CD4-positive, alpha-beta T cell (primary cell): Measurements from ENCODE around the gene DLEU7. TPM values are rescaled to one million over a fixed set of nuclear protein-coding genes. Genes with fewer than 3 reads are reported as not detected.

Experiments
- ATAC-seq: fragments of 200-7000 bp; cut with Tn5 transposase; one replicate; pipeline ENCODE4 v1.10.0; 2022; ENCODE audit warnings: mild to moderate bottlenecking; ENCODE audit not compliant: poor library complexity
- CTCF ChIA-PET: fragments of 350-600 bp; sonication (Branson Sonifier 250); formaldehyde crosslinking; loops from one replicate; lab custom pipeline; 2021; ENCODE audit warnings: antibody characterized with exemption, inconsistent platforms; lab: Charles Lee
- POLR2A ChIA-PET: fragments of 350-600 bp; sonication (Branson Sonifier 250); formaldehyde crosslinking; loops from one replicate; lab custom pipeline; 2021; ENCODE audit warnings: antibody characterized with exemption, inconsistent platforms; lab: Charles Lee
- DNase-seq, 14 experiments: peaks; one replicate each; pipeline ENCODE4 v3.0.0-alpha.2; 2013 to 2020; ENCODE audit warnings: mixed read lengths in 2 of 14
- H3K27ac ChIP-seq, 2 donors: one replicate each; pipeline versions ENCODE4 v1.5.1 to v1.7.0; 2013; ENCODE audit warnings: low read length in 2 of 2, low read depth in 1 of 2, mild to moderate bottlenecking in 1 of 2
- H3K27me3 ChIP-seq, 2 experiments: 1 replicate in 1 of 2; 2 replicates in 1 of 2; pipeline versions ENCODE4 v1.6.1 to v1.7.0; 2013; ENCODE audit warnings: low read length in 2 of 2, control low read depth in 1 of 2, mild to moderate bottlenecking in 1 of 2, moderate library complexity in 1 of 2; ENCODE audit not compliant: insufficient read depth in 2 of 2, control insufficient read depth in 1 of 2
- H3K36me3 ChIP-seq: one replicate; pipeline ENCODE4 v1.6.1; 2013; ENCODE audit warnings: low read length, control low read depth; ENCODE audit not compliant: insufficient read depth
- H3K4me1 ChIP-seq: one replicate; pipeline ENCODE4 v1.6.1; 2013; ENCODE audit warnings: low read length, control low read depth; ENCODE audit not compliant: insufficient read depth
- H3K4me3 ChIP-seq: one replicate; pipeline ENCODE4 v1.5.1; 2013; ENCODE audit warnings: mild to moderate bottlenecking, low read length, moderate library complexity
- H3K9me3 ChIP-seq, 2 experiments: 1 replicate in 1 of 2; 2 replicates in 1 of 2; pipeline versions ENCODE4 v1.6.1 to v1.7.0; 2013; ENCODE audit warnings: low read length in 2 of 2, mild to moderate bottlenecking in 2 of 2, control low read depth in 1 of 2, moderate library complexity in 1 of 2; ENCODE audit not compliant: control insufficient read depth in 1 of 2, insufficient read depth in 1 of 2
- H3K27ac Mint-ChIP-seq: one replicate; pipeline ENCODE4 v1.8.0; 2020; ENCODE audit warnings: mixed read lengths
- H3K27me3 Mint-ChIP-seq: one replicate; pipeline ENCODE4 v1.8.0; 2021; ENCODE audit warnings: mixed read lengths
- H3K36me3 Mint-ChIP-seq: one replicate; pipeline ENCODE4 v1.8.0; 2021; ENCODE audit warnings: low read depth, mixed read lengths
- H3K4me1 Mint-ChIP-seq: one replicate; pipeline ENCODE4 v1.8.0; 2021; ENCODE audit warnings: low read depth, mixed read lengths
- H3K4me3 Mint-ChIP-seq: one replicate; pipeline ENCODE4 v1.8.0; 2020; ENCODE audit warnings: mild to moderate bottlenecking, mixed read lengths
- H3K9me3 Mint-ChIP-seq: one replicate; pipeline ENCODE4 v1.8.0; 2020; ENCODE audit warnings: mixed read lengths
- intact Hi-C, 2 experiments: fragments of 100-400 bp; cut with DNase I in 1 of 2; cut with micrococcal nuclease in 1 of 2; formaldehyde crosslinking; loops; one replicate each; pipeline versions ENCODE4 v1.15.1 to v1.9.0; 2023 to 2025; cut with DNase I, micrococcal nuclease
- total RNA-seq, 174 experiments: library from RNA in 2 of 174; stranded (reverse) in 2 of 174; gene quantifications; one replicate each; pipeline ENCODE4 v1.2.3 and lab custom pipeline; 2021 to 2026
- TF ChIP-seq, protein P1 (sequence below): fragments of 200-600 bp; IDR thresholded peaks from one replicate; pipeline ENCODE4 v1.8.0; 2022; ENCODE audit warnings: antibody characterized with exemption, mild to moderate bottlenecking

DLEU7 gene
- total RNA-seq, 2 experiments from 2014 or later, result not detected

DNA sequence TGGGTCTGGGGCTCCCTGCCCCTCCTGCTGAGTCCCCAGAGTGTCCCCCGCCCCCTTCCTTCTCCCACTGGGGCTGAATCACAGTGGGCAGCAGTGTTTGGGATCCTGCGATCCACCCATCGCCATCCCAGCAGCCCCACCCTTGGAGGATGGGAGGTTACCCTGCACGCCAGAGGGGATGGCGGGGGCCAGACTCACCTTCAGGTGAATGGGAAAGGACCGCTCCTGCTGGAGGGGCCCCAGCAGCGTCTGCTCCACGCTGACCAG lies 569 bp downstream of the DLEU7 start:
- H3K9me3 Mint-ChIP-seq, result no peaks in the 10 kb centered on the region
- H3K4me3 Mint-ChIP-seq, result no peak overlapping the region
- DNase-seq, result no peak
- no peak for ATAC-seq
- H3K27ac Mint-ChIP-seq, result no peak overlapping the region
- H3K4me3 ChIP-seq, result no peak overlapping the region
- H3K27me3 Mint-ChIP-seq, result peaks cover 17% of the 10 kb centered on the region
- H3K9me3 ChIP-seq, result peaks cover 0 to 8% of the 10 kb centered on the region in 2 experiments
- peaks cover 8 to 10% of the 10 kb centered on the region in 2 experiments for H3K27me3 ChIP-seq
- ChIA-PET CTCF (no interaction called here), POLR2A (no interaction called here)
- H3K36me3 ChIP-seq, result no peaks in the 10 kb centered on the region
- intact Hi-C loops, result no loop called here
- H3K4me1 ChIP-seq, result peaks cover 5% of the 10 kb centered on the region
- no peak overlapping the region for H3K27ac ChIP-seq
- H3K4me1 Mint-ChIP-seq, result peaks cover 18% of the 10 kb centered on the region
- no peaks in the 10 kb centered on the region for H3K36me3 Mint-ChIP-seq
- TF ChIP-seq, protein P1, sequence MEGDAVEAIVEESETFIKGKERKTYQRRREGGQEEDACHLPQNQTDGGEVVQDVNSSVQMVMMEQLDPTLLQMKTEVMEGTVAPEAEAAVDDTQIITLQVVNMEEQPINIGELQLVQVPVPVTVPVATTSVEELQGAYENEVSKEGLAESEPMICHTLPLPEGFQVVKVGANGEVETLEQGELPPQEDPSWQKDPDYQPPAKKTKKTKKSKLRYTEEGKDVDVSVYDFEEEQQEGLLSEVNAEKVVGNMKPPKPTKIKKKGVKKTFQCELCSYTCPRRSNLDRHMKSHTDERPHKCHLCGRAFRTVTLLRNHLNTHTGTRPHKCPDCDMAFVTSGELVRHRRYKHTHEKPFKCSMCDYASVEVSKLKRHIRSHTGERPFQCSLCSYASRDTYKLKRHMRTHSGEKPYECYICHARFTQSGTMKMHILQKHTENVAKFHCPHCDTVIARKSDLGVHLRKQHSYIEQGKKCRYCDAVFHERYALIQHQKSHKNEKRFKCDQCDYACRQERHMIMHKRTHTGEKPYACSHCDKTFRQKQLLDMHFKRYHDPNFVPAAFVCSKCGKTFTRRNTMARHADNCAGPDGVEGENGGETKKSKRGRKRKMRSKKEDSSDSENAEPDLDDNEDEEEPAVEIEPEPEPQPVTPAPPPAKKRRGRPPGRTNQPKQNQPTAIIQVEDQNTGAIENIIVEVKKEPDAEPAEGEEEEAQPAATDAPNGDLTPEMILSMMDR, result no peak

DNA sequence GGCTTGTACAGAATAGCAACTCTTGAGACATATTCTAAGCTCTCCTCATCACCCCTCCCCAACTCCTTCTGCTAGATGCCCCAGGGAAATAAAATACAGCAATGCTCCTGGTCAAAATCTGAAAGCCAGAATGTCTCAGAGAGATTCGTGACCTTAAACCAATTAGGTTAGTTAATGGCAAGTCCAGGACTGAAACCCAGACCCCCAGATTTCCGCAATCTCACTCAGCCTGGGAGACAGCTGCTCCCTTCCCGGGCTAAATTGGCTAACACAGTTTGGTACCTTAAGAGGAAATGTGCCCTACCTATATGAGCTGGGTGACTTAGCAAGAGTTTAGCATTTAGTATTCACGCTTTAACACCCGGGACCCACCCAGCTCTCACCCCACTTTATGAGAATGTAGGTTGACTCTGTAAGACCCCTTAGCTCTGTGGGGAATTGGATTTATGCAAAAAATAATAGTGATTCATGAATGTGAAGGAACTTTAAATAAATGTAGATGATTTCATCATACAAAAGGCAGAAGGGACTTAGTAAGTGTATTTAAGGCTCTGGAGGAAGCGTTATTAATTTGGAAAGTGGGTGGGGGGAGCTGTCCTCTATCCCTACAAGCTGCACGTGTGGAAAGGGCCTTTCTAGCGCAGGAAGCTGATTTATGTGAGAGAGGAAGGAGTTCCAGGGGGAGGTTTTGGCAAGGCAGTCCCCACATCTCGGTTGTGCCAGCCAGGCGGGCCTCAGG lies 1.1 kb downstream of the DLEU7 start:
- peaks cover 18% of the 10 kb centered on the region for H3K4me1 Mint-ChIP-seq
- ATAC-seq (no peak), DNase-seq (no peak)
- H3K4me3 Mint-ChIP-seq, result peak overlapping the region; percentile 7
- Histone ChIP-seq H3K27ac (no peak overlapping the region), H3K9me3 (peaks cover 0 to 8% of the 10 kb centered on the region in 2 experiments), H3K27me3 (peaks cover 8 to 10% of the 10 kb centered on the region in 2 experiments), H3K4me3 (no peak overlapping the region), H3K36me3 (no peaks in the 10 kb centered on the region), H3K4me1 (peaks cover 5% of the 10 kb centered on the region)
- TF ChIP-seq, protein P1, result no peak
- intact Hi-C loops, result no loop called here
- H3K27me3 Mint-ChIP-seq, result peaks cover 17% of the 10 kb centered on the region
- POLR2A ChIA-PET, result no interaction called here
- CTCF ChIA-PET, result no interaction called here
- H3K9me3 Mint-ChIP-seq, result no peaks in the 10 kb centered on the region
- H3K36me3 Mint-ChIP-seq, result no peaks in the 10 kb centered on the region
- no peak overlapping the region for H3K27ac Mint-ChIP-seq

DNA sequence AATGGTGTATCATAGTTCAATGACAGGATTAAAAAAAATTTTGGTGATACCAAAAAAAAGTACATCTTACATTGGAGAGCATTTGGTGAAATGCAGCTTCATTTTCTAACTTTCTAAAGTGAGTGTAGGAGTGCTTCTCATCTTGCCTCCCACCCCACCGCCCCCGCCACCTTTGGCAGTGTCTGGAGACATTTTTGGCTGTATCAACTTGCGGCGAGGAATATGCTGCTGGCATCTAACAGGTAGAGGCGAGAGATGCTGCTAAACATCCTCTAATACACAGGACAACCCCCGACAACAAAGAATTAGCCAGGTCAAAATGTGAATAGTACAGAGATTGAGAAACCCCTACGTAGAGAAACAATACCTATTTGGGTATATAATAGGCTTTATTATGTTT lies 1.7 kb downstream of the DLEU7 start:
- ATAC-seq (no peak), DNase-seq (no peak)
- H3K27me3 ChIP-seq, result peaks cover 8 to 10% of the 10 kb centered on the region in 2 experiments
- peaks cover 5% of the 10 kb centered on the region for H3K4me1 ChIP-seq
- Mint-ChIP-seq H3K27ac (no peak overlapping the region), H3K4me3 (no peak overlapping the region), H3K27me3 (peaks cover 17% of the 10 kb centered on the region), H3K36me3 (no peaks in the 10 kb centered on the region), H3K9me3 (no peaks in the 10 kb centered on the region), H3K4me1 (peaks cover 13% of the 10 kb centered on the region)
- H3K27ac ChIP-seq, result no peak overlapping the region
- H3K9me3 ChIP-seq, result peaks cover 0 to 8% of the 10 kb centered on the region in 2 experiments
- ChIA-PET CTCF (no interaction called here), POLR2A (no interaction called here)
- H3K36me3 ChIP-seq, result no peaks in the 10 kb centered on the region
- TF ChIP-seq, protein P1, result no peak
- no peak overlapping the region for H3K4me3 ChIP-seq
- intact Hi-C loops, result no loop called here
